GM23338 (cell line): ENCODE data around the gene POU2F3.

Experiments
- CREB1 ChIP-seq: fragments of 250-450 bp; sonication (Bioruptor Pico); IDR thresholded peaks from 2 replicates; pipeline ENCODE4 v1.5.0; 2020; ENCODE audit warnings: low read depth, mild to moderate bottlenecking, moderate library complexity
- CTCF ChIP-seq, 2 experiments: fragments of 200-600 bp in 1 of 2; sonication (generic) in 1 of 2; conservative IDR thresholded peaks; 2 replicates each; pipeline versions ENCODE4 v1.5.1 to v1.6.1; 2016 to 2017; ENCODE audit warnings: antibody characterized with exemption in 2 of 2, low read depth in 2 of 2, mild to moderate bottlenecking in 2 of 2, moderate library complexity in 1 of 2
- EZH2 ChIP-seq: fragments of 200-600 bp; sonication (generic); IDR thresholded peaks from one replicate; pipeline ENCODE4 v1.8.0; 2017; ENCODE audit warnings: antibody characterized with exemption, mild to moderate bottlenecking, low read depth; ENCODE audit not compliant: unreplicated experiment
- EZH2phosphoT487 ChIP-seq: fragments of 200-600 bp; sonication (generic); IDR thresholded peaks from one replicate; pipeline ENCODE4 v1.8.1; 2018; ENCODE audit warnings: antibody characterized with exemption; ENCODE audit not compliant: unreplicated experiment
- JUNB ChIP-seq: IDR thresholded peaks from one replicate; pipeline ENCODE4 v1.6.1; 2016; ENCODE audit warnings: antibody characterized with exemption; ENCODE audit not compliant: unreplicated experiment
- POLR2AphosphoS5 ChIP-seq: IDR thresholded peaks from 2 replicates; pipeline ENCODE4 v1.6.1; 2016; ENCODE audit warnings: antibody characterized with exemption, low read depth
- REST ChIP-seq: IDR thresholded peaks from one replicate; pipeline ENCODE4 v1.6.1; 2018; ENCODE audit warnings: antibody characterized with exemption; ENCODE audit not compliant: unreplicated experiment

- TF ChIP-seq CTCF (conservative IDR thresholded peaks at IDR 0.05; ENCODE audit: low read depth in 2 of 2): no peak
- TF ChIP-seq EZH2: no peak
- no peak for TF ChIP-seq REST
- no peak for TF ChIP-seq CREB1 (CRISPR knock-in tag)
- TF ChIP-seq EZH2phosphoT487: no peak
- TF ChIP-seq POLR2AphosphoS5: no peak
- TF ChIP-seq JUNB: no peak
Measured at GRCh38 chr11:120271672-120272071, 31.7 kb downstream of the POU2F3 start.
